SHP77 treated with DMSO at 0.1 percent for 48 hours (cell line): ENCODE results near the gene NT5DC4.

Source experiments
- DNase-seq: peaks from one replicate; lab custom pipeline; 2025; lab: John Stamatoyannopoulos, UW

NT5DC4 gene

DNA sequence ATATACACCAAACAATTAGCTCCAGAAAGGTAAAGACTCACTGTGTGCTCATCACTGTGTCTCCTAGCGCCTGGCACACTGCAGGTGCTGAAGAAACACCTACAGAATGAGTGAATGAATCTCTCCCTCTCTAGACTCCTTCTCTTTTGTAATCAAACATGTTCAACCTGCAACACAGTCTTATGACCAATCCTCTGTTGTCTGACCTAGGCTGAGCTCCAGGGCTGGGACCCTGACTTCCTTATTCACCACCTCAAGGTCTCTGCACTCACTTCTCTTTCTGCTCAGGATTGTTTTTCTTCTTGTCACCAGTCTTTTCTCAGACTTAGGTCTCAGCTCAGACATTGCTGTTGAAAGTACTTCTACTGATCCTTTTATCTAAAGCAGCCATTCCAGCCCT lies 33.7 kb downstream of the NT5DC4 start:
- no peak for DNase-seq

DNA sequence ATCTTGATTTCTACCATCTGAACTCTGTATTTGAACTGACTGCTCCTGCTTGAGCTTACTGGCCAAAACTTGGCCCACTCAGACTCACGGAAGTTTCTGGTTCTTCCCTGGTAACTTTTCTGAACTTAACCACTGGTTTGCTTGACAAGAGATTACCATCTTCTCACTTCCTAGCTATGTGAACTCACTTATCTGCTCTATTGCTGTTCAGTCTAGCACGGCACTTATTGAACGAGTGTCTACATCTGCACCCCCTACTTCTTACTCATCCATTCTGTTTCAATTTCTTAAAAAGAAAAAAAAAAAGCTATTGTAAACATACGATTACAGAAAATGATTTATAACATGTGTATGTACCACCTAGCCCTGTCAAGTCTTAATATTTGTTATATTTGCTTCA lies 34.6 kb downstream of the NT5DC4 start:
- DNase-seq: no peak

DNA sequence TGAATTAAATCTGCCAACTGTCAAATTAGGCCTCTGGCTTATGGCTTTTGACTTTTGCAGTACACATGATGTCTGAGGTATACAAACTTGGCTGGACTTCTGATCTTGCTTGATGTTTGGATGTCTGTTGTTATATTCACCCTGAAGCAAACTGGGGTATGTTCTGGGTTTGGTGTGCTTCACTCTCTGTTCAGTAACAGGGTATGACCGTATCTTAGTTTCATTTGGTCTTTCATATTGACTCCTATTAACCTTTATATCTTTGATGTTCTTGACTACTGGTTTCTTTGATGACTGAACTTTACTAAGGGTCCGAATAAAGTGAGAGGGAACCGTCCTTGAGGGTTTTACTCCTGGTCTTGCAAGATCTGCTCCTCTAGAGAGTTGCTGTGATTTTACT lies 35.4 kb downstream of the NT5DC4 start:
- no peak for DNase-seq

DNA sequence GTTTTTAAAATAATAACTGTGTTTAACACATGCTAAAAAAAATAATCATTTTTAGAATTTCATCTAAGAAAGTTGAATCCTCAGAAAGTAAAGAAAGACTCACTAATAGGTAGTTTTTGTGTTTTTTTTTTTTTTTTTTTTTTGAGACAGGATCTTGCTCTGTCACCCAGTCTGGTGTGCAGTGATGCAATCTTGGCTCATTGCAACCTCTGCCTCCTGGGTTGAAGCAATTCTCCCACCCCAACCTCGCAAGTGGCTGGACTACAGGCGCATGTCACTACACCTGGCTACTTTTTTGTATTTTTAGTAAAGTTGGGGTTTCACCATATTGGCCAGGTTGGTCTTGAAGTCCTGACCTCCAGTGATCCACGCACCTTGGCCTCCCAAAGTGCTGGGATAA lies 36.4 kb downstream of the NT5DC4 start:
- DNase-seq: no peak

DNA sequence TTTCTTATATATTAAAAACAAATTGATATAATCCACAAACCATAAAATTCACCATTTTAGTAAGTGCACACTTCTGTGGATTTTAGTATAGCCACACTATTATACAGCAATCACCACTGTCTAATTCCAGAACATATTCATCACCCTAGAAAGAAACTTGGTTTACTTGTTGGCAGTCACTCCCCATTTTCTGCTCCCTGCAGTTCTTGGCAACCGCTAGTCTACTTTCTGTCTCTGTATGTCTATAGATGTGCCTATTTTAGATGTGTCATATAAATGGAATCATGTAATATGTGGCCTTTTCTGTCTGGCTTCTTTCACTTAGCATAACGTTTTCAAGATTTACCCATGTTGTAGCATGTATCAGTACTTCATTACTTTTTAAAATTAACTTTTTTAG lies 37.9 kb downstream of the NT5DC4 start:
- DNase-seq: no peak

DNA sequence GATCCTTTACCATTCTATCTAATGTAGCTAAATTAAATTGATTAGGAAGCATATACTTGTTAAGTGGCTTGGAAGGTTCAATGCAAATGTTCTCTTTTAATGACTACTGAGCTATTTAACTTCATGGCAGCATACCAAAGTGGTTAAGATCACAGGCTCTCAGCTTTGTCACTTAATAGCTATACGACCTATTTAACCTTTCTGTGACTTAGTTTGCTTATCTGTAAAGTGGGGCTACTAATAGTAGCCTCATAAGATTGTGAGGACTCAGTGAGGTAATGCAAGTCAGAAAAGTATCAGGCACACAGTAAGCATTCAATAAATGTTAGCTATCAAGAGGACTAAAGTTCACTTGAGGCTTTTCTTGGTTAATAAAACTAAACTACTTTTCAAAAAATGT lies 39.3 kb downstream of the NT5DC4 start:
- DNase-seq: no peak

DNA sequence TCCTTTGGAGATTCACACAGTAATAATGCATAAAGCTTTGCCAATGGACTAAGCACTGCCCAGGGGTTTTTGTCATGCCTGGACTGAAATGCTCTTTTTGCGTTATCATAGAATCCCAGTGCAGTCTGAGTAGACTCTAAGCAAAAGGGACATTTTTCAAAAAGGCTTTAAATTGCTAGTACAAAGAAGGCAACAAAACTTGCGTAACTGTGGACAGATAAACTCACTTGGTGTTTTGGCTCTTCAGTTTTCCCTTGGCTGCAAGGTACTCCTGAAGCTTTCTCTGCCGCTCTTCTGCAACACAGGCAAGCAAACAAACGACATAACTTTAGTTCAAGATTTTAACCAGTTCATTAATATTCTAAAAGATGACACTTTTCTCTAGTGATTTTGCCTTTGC lies 41.5 kb downstream of the NT5DC4 start:
- no peak for DNase-seq

DNA sequence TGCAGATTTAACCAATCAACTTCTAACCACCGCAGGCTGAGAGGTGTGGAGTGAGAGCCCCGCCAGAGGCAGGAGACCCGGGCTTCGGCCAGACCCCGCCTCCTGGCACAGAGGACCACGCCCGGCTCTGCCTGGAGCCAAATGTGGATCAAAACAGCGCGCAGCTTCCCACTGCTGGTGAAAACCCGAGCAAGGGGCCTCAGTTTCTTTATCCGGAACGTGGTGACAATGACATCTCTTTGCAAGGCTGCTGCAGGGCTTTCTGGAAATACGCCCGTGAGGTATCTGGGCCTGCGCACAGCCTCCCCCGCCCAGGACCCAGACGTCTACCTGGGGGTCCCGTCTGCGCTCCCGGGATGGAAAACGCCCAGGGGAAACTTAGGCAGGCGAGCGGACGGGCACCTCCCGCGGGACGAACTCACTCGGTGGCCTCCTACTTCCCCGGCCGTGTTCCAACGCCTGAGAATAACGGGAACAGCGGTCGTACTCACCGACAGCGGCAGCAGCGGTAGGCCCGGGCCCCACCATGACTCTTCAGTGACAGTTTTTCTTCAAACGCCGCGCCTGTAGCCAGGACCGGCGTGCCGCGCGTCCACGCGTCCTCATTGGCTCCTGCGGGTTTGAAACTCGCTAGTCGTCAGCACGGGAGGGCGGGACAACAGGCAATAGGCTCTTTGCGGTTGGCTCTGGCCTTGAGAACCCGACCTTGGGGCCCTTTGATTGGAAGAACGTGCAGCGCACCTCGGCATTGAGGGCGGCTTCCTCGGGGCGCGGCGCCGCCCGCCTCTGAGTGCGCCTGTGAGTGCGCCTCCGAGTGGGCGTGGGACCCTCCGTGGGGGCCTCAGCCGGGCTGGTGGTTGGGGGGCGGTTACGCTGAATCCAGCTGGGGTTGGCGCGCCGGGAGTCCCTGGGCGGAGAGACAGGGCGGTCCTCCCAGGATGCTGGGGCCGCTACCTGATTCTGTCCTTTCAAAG lies 43.5 kb downstream of the NT5DC4 start, which contains the start of gene CKAP2L:
Gene CKAP2L, minus strand, starts transcription at position 539 of the 974 bp plus-strand sequence. Its CDS starts 11 bp downstream, at position 528.
- peak; percentile 92 for DNase-seq

DNA sequence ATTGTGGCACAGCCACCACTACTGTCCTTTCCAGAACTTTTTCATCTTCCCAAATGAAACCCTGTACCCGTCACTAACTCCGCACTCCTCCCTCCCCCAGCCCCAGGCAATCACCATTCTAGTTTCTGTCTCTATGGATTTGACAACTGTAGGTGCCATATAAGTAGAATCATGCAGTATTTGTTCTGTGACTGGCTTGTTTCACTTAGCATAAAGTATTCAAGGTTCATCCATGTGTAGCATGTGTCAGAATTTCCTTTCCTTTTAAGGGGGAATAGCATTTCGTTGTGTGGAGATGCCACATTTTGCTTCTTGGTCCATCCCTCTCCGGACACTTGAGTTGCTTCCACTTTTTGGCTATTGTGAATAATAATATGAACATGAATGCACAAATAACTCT lies 44.4 kb downstream of the NT5DC4 start:
- no peak for DNase-seq

DNA sequence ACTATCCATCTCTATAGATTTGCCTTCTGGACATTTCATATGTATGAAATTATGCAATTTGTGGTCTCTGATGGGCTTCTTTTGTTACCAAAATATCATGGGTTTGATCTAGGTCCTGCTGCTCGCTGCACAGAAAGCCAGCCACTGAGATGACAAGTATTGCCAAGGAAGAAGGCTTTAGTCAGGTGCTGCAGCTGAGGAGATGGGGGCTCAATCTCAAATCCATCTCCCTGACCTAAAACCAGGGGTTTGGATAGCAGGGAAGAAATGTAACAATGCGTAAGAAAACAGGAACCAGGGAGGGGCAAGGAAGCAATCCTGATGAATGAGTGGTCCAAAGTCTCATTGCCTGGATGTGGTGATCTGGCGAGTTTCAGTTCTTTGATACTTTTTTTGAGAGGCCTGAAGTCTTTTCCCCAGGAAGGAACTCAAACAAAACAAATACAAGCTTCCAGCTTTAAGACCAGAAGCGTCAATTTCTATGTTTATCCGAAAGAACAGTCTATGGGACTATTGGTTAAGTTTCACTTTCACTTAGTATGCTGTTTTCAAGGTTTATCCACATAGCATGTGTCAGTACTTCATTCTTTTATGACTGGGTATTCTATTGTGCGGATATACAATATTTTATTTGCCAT lies 47.0 kb downstream of the NT5DC4 start:
- DNase-seq: no peak

DNA sequence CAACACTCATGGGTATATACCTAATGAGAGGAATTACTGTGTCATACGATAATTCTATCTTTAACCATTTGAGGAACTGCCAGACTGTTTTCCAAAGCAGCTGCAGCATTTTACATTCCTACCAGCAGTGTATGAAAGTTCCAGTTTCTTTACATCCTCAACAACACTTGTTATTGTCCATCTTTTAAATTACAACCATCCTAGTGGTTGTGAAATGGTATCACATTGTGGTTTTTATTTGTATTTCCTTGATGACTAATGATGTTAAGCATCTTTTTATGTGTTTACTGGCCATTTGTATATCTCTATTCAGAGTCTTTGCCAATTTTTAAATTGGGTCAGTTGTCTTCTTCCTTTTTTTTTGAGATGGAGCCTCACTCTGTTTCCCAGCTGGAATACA lies 47.6 kb downstream of the NT5DC4 start:
- DNase-seq: no peak

DNA sequence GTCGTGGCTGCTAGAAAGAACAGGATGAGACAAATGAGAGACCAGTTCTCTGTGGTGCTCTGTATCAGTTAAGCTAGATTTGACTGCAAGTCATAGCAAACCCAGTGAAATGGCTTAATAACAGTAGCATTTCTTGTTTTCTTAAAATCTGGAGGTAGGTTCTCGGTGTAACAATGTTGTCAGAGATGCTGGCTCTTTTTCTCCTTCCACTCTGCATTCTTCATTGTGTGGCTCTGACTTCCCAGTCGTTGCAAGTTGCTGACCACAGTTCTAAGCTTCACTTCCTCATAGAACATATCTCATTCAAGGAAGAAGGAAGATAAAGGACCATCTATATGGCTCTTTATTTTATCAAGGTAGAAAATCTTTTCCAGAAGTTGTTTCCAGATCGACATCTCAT lies 51.5 kb downstream of the NT5DC4 start:
- no peak for DNase-seq

DNA sequence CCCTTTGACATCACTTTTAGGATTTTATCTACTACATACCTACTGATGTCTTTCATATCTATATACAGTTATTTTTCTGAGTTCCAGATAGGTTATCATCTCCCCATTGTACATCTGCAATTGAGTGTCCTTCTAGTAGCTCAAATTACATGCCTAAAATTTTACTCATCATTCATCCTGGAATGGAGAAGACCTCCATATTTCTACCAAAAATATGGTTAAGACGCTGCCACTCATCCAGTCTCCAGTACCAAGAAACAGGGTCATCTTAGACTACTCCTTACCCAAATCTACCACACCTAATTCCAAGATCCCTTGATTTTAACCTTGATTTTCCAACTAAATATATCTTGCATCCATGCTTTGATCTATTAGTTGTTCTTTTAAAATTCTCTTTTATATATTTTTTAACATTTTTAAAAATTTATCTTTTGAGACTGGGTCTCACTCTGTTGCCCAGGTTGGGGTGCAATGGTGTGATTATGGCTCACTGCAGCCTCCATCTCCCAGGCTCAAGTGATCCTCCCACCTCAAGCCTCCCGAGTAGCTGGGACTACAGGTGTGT lies 52.2 kb downstream of the NT5DC4 start:
- no peak for DNase-seq

DNA sequence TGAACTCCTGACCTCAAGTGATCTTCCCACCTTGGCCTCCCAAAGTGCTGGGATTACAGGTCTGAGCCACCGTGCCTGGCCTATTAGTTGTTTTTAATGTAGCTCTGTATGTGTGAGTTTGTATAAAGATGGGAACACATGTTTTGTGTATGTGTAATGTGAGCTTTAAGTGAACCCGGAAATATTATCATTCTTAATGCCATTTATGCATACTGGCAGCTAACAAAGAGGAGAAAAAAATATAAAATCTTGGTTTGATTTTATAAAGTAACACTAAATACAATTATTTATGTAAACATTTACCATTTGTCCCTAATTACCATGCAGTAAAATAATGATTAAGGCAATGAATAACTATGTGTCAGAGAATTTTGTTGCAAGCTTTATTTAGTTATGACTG lies 52.7 kb downstream of the NT5DC4 start:
- no peak for DNase-seq

DNA sequence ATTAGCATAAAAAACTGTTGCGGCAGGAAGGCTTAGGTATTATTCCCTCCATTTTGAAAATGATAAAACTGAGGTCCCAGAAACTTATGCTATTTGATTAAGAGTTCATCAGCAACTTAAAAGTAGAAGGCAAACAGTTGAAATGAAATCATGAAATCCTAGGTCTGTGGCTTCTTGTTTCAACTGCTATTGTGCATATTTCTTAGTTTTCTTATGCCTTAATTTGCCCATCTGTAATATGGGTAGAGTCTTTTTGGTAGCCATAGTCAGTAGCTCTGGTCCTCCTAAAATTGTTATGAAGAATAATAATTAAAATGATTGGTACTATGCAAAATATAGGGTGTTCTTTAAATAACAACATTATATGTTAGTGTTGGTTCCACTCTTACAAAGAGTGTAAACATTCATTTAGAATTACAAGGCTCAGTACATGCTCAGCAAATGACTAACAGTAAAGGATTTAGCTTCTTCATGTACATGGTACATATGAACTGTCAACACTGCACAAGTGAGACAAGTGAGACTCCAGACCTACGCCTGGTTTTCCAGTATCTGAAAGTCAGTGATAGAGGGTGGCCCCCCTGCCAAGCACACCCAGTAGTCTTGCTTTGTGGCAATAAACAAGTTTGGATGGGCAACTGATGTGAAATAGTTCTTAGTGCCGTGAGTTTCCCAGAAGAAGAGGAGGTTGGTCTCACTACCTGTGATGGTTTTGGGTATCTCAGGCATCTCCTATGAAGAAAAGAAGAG lies 53.9 kb downstream of the NT5DC4 start:
- no peak for DNase-seq

DNA sequence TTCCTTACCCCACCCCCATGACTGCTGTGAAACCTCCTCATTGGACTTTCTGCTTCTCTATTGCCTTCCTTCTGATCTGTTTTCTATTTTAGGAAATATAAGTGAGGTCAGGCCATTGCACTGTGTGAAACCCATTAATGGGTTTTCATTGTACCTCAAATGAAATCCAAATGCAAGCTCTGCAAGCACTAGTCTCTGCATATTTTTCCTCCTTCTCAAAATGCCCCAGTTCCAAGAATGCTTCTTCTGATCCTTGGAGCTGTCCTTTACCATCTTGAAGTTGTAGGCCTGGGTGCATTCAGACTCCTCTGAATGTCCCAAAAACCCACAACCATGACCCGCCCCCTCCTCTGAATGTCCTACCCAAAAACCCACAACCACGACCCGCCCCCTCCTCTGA lies 55.3 kb downstream of the NT5DC4 start:
- no peak for DNase-seq

DNA sequence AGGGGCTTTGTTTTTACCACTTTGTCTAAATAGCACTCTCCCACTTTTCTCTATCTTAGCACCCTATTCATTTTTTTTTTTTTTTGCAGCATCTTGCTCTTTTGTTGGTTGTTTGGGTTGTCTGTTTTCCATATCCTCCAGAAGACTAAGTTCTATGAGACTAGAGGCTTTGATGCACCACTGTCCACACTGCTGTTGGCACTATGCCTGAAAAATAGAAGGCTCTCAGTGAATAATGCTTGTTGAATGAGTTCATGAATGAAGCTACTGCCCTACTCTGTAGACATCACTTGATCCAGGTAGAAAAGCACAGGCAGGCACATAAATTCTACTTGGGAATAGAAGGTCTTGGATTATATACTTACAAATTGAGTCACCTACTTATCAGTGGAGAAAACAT lies 56.2 kb downstream of the NT5DC4 start:
- DNase-seq: no peak

DNA sequence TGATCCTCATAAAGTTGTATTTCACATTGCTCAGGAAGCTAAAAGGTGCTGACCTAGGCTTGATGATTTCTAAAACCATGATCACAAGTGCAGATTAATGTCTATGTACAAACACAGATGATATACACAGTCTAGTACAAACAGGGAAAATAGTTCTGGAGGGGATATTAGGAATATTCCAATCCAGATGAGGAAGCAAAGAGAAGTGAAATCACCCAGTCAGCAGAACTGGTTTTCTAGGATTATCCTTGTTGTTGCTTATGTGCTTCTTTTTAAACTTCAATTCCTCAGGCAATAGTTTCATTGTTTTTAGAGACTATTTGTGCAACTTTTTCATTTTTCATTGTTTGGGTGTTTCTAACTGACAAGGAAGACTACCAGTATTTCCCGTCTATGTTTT lies 58.8 kb downstream of the NT5DC4 start:
- no peak for DNase-seq

DNA sequence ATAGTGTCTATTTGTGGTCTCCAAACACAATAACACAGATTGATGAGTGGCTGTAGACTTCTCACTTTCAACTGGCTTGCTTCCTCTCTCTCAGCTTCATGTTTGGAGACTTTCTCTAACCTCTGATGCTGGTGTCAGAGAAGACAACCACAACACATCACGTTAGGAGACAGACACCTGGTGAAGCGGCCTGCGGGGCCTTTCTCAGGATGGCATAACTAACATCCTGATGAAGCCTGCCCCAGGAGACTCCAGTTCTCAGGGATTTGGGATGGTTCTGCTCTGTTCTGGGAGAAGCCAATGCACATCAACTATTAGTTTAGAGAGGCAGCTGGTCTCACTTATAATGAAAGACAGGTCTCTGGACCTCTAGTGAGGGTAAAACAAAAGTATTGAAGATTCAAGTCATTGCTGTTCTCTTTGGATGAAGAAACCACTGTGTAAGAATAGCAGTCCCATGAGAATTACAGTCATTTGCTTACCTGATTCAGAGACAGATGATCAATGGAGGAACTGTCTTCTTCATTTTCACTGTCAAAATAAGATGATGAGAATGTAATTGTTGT lies 61.5 kb downstream of the NT5DC4 start:
- no peak for DNase-seq

DNA sequence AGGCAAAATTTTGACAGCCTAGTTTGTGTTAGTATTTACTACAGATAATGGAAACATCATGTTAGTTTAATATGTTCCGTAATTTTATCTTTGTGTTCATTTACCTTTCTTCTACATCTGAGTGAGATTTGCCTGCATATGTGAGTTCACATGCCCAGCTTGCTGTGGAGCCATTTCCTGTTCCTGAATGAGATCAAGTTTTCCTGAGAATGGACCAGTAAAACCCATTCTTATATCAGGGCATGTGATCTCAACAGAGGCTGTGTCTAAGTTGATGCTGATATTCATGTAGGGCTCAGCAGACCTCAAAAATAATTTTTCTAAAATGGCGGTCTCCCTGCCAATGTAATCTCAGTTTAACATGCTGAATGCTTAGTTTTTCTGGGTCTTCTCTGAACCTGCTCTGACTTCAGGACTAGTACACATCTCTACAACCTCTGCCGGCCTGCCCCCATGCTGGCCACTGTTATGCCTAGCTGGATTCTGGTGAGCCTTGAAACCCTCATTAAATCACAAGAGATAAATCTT lies 62.4 kb downstream of the NT5DC4 start:
- DNase-seq: no peak
